Trophoblast cell (in vitro differentiated cells and primary cell): ENCODE data around the gene OPCML.

Source experiments
- DNase-seq, 2 donors: peaks; one replicate each; pipeline ENCODE4 v3.0.0-alpha.2; 2016
- H2AFZ ChIP-seq: 2 replicates; pipeline ENCODE4 v1.6.1; 2013; ENCODE audit warnings: low read length, moderate library complexity, mild to moderate bottlenecking; ENCODE audit not compliant: insufficient read depth, poor library complexity
- H2AK5ac ChIP-seq: 2 replicates; pipeline ENCODE4 v1.6.1; 2013; ENCODE audit warnings: mild to moderate bottlenecking, low read length
- H2BK120ac ChIP-seq: 2 replicates; pipeline ENCODE4 v1.6.1; 2013; ENCODE audit warnings: low read length, mild to moderate bottlenecking, moderate library complexity; ENCODE audit not compliant: insufficient read depth, poor library complexity
- H2BK12ac ChIP-seq: 2 replicates; pipeline ENCODE4 v1.6.1; 2013; ENCODE audit warnings: mild to moderate bottlenecking, low read length, moderate library complexity
- H2BK5ac ChIP-seq: 2 replicates; pipeline ENCODE4 v1.6.1; 2013; ENCODE audit warnings: low read length, low read depth, moderate library complexity, mild to moderate bottlenecking; ENCODE audit not compliant: poor library complexity
- H3K14ac ChIP-seq: 2 replicates; pipeline ENCODE4 v1.6.1; 2013; ENCODE audit warnings: mild to moderate bottlenecking, low read length
- H3K18ac ChIP-seq: 2 replicates; pipeline ENCODE4 v1.6.1; 2013; ENCODE audit warnings: mild to moderate bottlenecking, low read length
- H3K23ac ChIP-seq: 2 replicates; pipeline ENCODE4 v1.6.1; 2013; ENCODE audit warnings: low read length
- H3K27ac ChIP-seq: 2 replicates; pipeline ENCODE4 v1.5.1; 2013; ENCODE audit warnings: low read depth, mild to moderate bottlenecking, inconsistent platforms, low read length, moderate library complexity
- H3K27me3 ChIP-seq: 2 replicates; pipeline ENCODE4 v1.6.1; 2013; ENCODE audit warnings: inconsistent platforms, mild to moderate bottlenecking, low read length, moderate library complexity; ENCODE audit not compliant: insufficient read depth
- H3K36me3 ChIP-seq, 2 experiments: 1 replicate in 1 of 2; 2 replicates in 1 of 2; pipeline ENCODE4 v1.6.1; 2013; ENCODE audit warnings: low read length in 2 of 2, mild to moderate bottlenecking in 2 of 2, moderate library complexity in 1 of 2; ENCODE audit not compliant: insufficient read depth in 2 of 2, control insufficient read depth in 1 of 2
- H3K4ac ChIP-seq: 2 replicates; pipeline ENCODE4 v1.6.1; 2013; ENCODE audit warnings: low read depth, mild to moderate bottlenecking, low read length, moderate library complexity
- H3K4me1 ChIP-seq, 2 experiments: 1 replicate in 1 of 2; 2 replicates in 1 of 2; pipeline ENCODE4 v1.6.1; 2013; ENCODE audit warnings: low read length in 2 of 2, mild to moderate bottlenecking in 2 of 2, moderate library complexity in 1 of 2; ENCODE audit not compliant: insufficient read depth in 2 of 2, control insufficient read depth in 1 of 2
- H3K4me2 ChIP-seq: 2 replicates; pipeline ENCODE4 v1.6.1; 2013; ENCODE audit warnings: inconsistent platforms, mild to moderate bottlenecking, low read length, moderate library complexity
- H3K4me3 ChIP-seq: 2 replicates; pipeline ENCODE4 v1.5.1; 2013; ENCODE audit warnings: mild to moderate bottlenecking, low read depth, low read length, inconsistent platforms
- H3K79me1 ChIP-seq: one replicate; pipeline ENCODE4 v1.6.1; 2013; ENCODE audit warnings: low read length
- H3K79me2 ChIP-seq: 2 replicates; pipeline ENCODE4 v1.6.1; 2013; ENCODE audit warnings: low read length, mild to moderate bottlenecking; ENCODE audit not compliant: control insufficient read depth, insufficient read depth, poor library complexity
- H3K9ac ChIP-seq: 2 replicates; pipeline ENCODE4 v1.6.1; 2013; ENCODE audit warnings: mild to moderate bottlenecking, low read length
- H3K9me3 ChIP-seq: 2 replicates; pipeline ENCODE4 v1.6.1; 2013; ENCODE audit warnings: low read depth, mild to moderate bottlenecking, control low read depth, inconsistent platforms, low read length; ENCODE audit not compliant: insufficient read depth
- H4K12ac ChIP-seq: 2 replicates; pipeline ENCODE4 v1.6.1; 2013; ENCODE audit warnings: low read depth, mild to moderate bottlenecking, low read length, moderate library complexity
- H4K8ac ChIP-seq: 2 replicates; pipeline ENCODE4 v1.6.1; 2013; ENCODE audit warnings: low read depth, mild to moderate bottlenecking, low read length, moderate library complexity
- H4K91ac ChIP-seq: one replicate; pipeline ENCODE4 v1.6.1; 2013; ENCODE audit warnings: low read depth, mild to moderate bottlenecking, low read length, moderate library complexity
- WGBS: extraction: QIAGEN DNeasy Blood & Tissue Kit; methylation state at CpG from one replicate; pipeline ENCODE4 v1.1.7; 2013; ENCODE audit warnings: missing lambda C conversion rate; ENCODE audit not compliant: insufficient read length, insufficient coverage; ENCODE audit errors: extremely low coverage; 5-methylcytosine and 5-hydroxymethylcytosine counted together

The OPCML gene

DNA sequence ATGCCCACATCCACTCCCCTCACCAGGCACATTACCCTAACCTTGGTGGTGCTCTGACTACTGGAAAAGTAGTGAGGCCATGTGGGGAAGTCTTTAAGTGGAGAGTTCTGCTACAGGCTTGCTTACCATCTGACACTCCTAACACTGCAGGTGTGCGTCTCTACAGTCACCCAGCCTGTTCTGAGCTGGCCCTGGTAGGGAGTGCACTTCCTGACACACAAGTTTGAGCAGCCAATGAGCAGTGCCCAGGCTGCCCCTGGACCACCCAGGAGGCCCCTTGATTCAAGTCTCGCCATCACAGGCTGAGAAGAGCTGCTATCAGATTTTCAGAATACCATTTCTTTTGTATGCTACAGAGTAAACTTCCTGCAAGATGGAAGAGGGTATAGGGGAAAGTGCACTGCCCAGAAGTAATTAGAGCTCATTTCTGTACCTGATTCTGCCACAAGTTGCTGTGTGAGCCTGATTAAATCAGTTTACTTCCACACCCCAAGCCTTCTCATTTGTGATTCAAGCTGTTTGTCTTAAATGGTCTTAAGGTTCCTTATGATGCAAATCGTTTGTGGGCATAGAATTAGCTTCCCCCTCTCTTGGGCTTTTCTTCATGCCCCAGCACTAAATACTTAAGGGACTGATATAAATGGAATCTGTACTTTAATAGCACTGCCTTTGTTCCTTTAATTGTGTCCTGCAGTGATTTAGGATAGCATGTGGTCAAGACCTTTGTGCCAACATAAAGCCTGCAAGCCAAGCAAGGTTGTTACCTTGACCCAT, 22.2 kb downstream of the OPCML start:
- Histone ChIP-seq H3K18ac (no peak overlapping the region), H3K4me3 (no peak overlapping the region), H3K4me1 (no peaks in the 10 kb centered on the region), H3K27ac (no peak overlapping the region), H2BK120ac (no peak overlapping the region), H2BK5ac (no peak overlapping the region), H2AFZ (no peak overlapping the region), H4K8ac (no peak overlapping the region), H4K12ac (no peak overlapping the region), H3K4ac (no peak overlapping the region), H3K4me2 (no peak overlapping the region), H3K9ac (no peak overlapping the region), H3K14ac (no peak overlapping the region), H2BK12ac (no peak overlapping the region), H3K79me1 (no peaks in the 10 kb centered on the region), H3K79me2 (no peaks in the 10 kb centered on the region), H3K36me3 (no peaks in the 10 kb centered on the region), H4K91ac (no peak overlapping the region), H3K9me3 (no peaks in the 10 kb centered on the region), H3K23ac (no peak overlapping the region), H3K27me3 (no peaks in the 10 kb centered on the region), H2AK5ac (no peak overlapping the region)
- no peak for DNase-seq
- WGBS = no CpG with 5 or more reads among the region's 3 CpGs

DNA sequence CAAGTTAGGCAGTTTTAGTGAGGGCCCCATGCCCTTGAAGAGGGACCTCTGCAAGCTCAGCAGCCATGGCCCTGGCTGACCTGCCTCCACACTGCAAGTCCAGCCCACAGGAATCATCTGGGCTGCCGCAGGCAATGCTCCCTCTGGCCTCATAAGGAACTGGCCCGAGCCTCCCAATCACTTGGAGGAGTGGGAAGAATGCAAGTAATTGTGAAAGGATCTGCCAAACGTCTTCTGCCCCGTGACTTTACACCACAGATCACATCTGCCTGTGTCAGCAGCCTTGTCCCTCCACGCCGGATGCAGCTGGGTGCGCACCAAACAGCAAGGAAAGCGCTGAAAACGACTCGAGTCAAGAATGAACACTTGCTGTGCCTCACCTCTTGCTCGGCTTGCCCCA, 23.8 kb downstream of the OPCML start:
- H3K27ac ChIP-seq = no peak overlapping the region
- H3K79me2 ChIP-seq = no peaks in the 10 kb centered on the region
- H3K18ac ChIP-seq = no peak overlapping the region
- H2BK120ac ChIP-seq = no peak overlapping the region
- no peak overlapping the region for H2BK5ac ChIP-seq
- no peaks in the 10 kb centered on the region for H3K9me3 ChIP-seq
- H4K8ac ChIP-seq = no peak overlapping the region
- H3K23ac ChIP-seq = no peak overlapping the region
- H2BK12ac ChIP-seq = no peak overlapping the region
- no peak overlapping the region for H3K4ac ChIP-seq
- H3K14ac ChIP-seq = no peak overlapping the region
- no peak overlapping the region for H3K4me2 ChIP-seq
- H4K91ac ChIP-seq = no peak overlapping the region
- no peaks in the 10 kb centered on the region for H3K4me1 ChIP-seq
- no peak overlapping the region for H3K9ac ChIP-seq
- WGBS = no CpG with 5 or more reads among the region's 11 CpGs
- H3K36me3 ChIP-seq = no peaks in the 10 kb centered on the region
- no peaks in the 10 kb centered on the region for H3K79me1 ChIP-seq
- H4K12ac ChIP-seq = no peak overlapping the region
- DNase-seq = peak in 1 of 2 donors; percentile 25
- H3K4me3 ChIP-seq = no peak overlapping the region
- H2AFZ ChIP-seq = no peak overlapping the region
- no peak overlapping the region for H2AK5ac ChIP-seq
- no peaks in the 10 kb centered on the region for H3K27me3 ChIP-seq

DNA sequence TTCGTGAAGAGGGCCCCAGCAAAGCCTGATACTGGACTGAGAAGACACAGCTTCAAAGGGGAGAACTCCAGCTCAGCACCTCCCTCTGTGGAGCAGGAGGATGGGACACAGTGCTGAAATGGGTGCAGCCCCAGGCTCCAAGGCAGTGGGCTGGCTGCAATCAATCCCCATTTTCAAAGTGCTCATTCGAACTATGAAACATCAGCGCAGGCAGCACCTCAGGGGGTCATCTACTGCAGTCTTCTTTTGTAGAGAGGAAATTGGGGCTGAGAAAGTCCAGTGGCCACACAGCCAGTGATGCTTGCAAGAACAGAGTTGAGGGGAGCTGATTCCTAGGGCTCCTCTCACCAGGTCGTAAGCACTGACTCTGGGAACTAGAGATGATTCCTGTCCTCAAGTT, 25.1 kb downstream of the OPCML start:
- no peaks in the 10 kb centered on the region for H3K79me2 ChIP-seq
- no CpG with 5 or more reads among the region's 4 CpGs for WGBS
- no peak overlapping the region for H2AFZ ChIP-seq
- H3K4me2 ChIP-seq = no peak overlapping the region
- H3K14ac ChIP-seq = no peak overlapping the region
- H2BK5ac ChIP-seq = no peak overlapping the region
- H3K36me3 ChIP-seq = no peaks in the 10 kb centered on the region
- no peak overlapping the region for H3K9ac ChIP-seq
- H3K27ac ChIP-seq = no peak overlapping the region
- H3K27me3 ChIP-seq = no peaks in the 10 kb centered on the region
- no peak overlapping the region for H2BK12ac ChIP-seq
- DNase-seq = no peak
- H3K4me3 ChIP-seq = no peak overlapping the region
- H2BK120ac ChIP-seq = no peak overlapping the region
- no peaks in the 10 kb centered on the region for H3K79me1 ChIP-seq
- no peaks in the 10 kb centered on the region for H3K4me1 ChIP-seq
- H3K23ac ChIP-seq = no peak overlapping the region
- H4K8ac ChIP-seq = no peak overlapping the region
- H4K12ac ChIP-seq = no peak overlapping the region
- no peak overlapping the region for H3K18ac ChIP-seq
- H2AK5ac ChIP-seq = no peak overlapping the region
- H3K4ac ChIP-seq = no peak overlapping the region
- H3K9me3 ChIP-seq = no peaks in the 10 kb centered on the region
- H4K91ac ChIP-seq = no peak overlapping the region

DNA sequence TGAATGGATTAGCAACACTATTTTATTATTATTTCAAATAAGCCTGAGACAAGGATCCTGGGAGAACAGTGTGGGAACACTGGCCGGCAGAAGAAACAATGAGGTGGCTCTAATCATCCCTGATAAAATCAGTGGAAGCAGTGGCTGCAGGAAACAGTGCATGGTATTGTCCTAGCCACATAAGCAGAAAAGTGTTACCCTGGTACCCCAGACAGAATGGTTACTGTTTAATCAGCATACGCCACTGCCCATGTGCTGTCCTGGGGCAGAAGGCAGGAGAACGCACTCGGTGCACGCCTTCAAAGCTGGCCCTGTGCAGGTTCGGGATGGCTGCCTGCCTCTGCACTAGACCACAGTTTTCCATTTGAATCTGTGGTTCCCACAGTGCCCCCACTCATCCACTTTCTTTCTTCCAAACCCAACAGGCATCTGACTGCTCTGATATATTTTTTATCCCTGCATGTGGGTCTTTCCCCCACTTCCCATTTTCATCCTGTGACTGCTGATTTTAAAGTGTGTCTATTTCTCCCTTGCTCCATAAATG, 25.7 kb downstream of the OPCML start:
- H2BK5ac ChIP-seq = no peak overlapping the region
- no peaks in the 10 kb centered on the region for H3K27me3 ChIP-seq
- H2BK12ac ChIP-seq = no peak overlapping the region
- no peaks in the 10 kb centered on the region for H3K79me1 ChIP-seq
- no peaks in the 10 kb centered on the region for H3K9me3 ChIP-seq
- no peak overlapping the region for H4K91ac ChIP-seq
- no peak overlapping the region for H3K14ac ChIP-seq
- H3K36me3 ChIP-seq = no peaks in the 10 kb centered on the region
- H2BK120ac ChIP-seq = no peak overlapping the region
- H2AK5ac ChIP-seq = no peak overlapping the region
- DNase-seq = no peak
- WGBS = no CpG with 5 or more reads among the region's 6 CpGs
- H3K4me1 ChIP-seq = no peaks in the 10 kb centered on the region
- no peak overlapping the region for H4K12ac ChIP-seq
- no peak overlapping the region for H3K4me2 ChIP-seq
- no peak overlapping the region for H2AFZ ChIP-seq
- no peak overlapping the region for H3K4ac ChIP-seq
- no peak overlapping the region for H3K9ac ChIP-seq
- no peak overlapping the region for H3K23ac ChIP-seq
- no peak overlapping the region for H3K27ac ChIP-seq
- no peak overlapping the region for H3K18ac ChIP-seq
- no peaks in the 10 kb centered on the region for H3K79me2 ChIP-seq
- H4K8ac ChIP-seq = no peak overlapping the region
- no peak overlapping the region for H3K4me3 ChIP-seq
